BLaER1 treated with 17β-estradiol and CSF1 and Interleukin-3, amounts not matched to agents 10 nM and 100 nM (cell line): Measurements from ENCODE around the gene MCCC2.
"Not testable (repeated sequence)": the region's sequence is repeated elsewhere in the genome, so short reads cannot be mapped to it uniquely, and the experiment has no call there.

Source experiments
- H3K27ac ChIP-seq, 11 experiments: shearing (Covaris generic); formaldehyde crosslinking; 2 replicates each; pipeline ENCODE4 v1.8.1; 2022
- H3K27me3 ChIP-seq, 11 experiments: shearing (Covaris generic); formaldehyde crosslinking; 2 replicates each; pipeline ENCODE4 v1.8.1; 2022
- H3K36me3 ChIP-seq, 11 experiments: shearing (Covaris generic); formaldehyde crosslinking; 2 replicates each; pipeline ENCODE4 v1.8.1; 2022
- H3K4me1 ChIP-seq, 10 experiments: shearing (Covaris generic); formaldehyde crosslinking; 2 replicates each; pipeline ENCODE4 v1.8.1; 2022
- H3K4me2 ChIP-seq, 11 experiments: shearing (Covaris generic); formaldehyde crosslinking; 2 replicates each; pipeline ENCODE4 v1.8.1; 2022
- H3K4me3 ChIP-seq, 10 experiments: shearing (Covaris generic); formaldehyde crosslinking; 2 replicates each; pipeline ENCODE4 v1.8.1; 2022
- H3K9ac ChIP-seq, 11 experiments: shearing (Covaris generic); formaldehyde crosslinking; 2 replicates each; pipeline ENCODE4 v1.8.1; 2022
- H3K9me3 ChIP-seq, 11 experiments: shearing (Covaris generic); formaldehyde crosslinking; replicated peaks in 1 of 11; 2 replicates each; pipeline ENCODE4 v1.8.1; 2022
- H4K20me1 ChIP-seq, 11 experiments: shearing (Covaris generic); formaldehyde crosslinking; 2 replicates each; pipeline ENCODE4 v1.8.1; 2022
- Cebpa-rat ChIP-seq, 11 experiments: shearing (Covaris generic); IDR thresholded peaks; 2 replicates each; pipeline ENCODE4 v1.8.1; 2022

The MCCC2 gene

DNA sequence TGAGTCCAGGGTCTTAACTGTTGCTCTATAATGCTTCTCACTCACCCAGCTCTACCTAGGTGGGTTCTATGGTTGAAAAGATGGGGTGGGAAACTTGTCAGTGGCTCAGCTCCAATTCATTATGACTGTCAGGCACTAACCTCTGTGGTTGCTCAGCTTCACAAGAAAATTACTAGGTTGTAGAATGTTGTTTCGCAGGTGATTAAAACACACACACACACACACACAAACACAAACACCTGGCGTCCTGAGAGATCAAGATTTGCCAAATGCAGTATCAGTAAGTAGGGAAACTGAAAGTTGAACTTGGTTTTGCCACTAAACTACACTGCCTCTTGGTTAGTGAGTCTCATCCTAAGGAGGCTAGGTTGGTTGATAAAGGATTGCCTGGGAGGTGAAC is 2.8 kb downstream of the MCCC2 start:
- H3K9me3 ChIP-seq: peaks cover 8 to 23% (median 14%) of the 10 kb centered on the region in 11 experiments; a peak in 18 of 22 replicates
- no peak overlapping the region for H3K4me3 ChIP-seq
- peaks cover 0 to 7% (median 0%) of the 10 kb centered on the region in 11 experiments; a peak in 3 of 22 replicates for H3K27me3 ChIP-seq
- no peaks in the 10 kb centered on the region; a peak in 1 of 22 replicates for H4K20me1 ChIP-seq
- H3K27ac ChIP-seq: no peak overlapping the region
- no peak overlapping the region for H3K4me2 ChIP-seq
- no peak overlapping the region for H3K9ac ChIP-seq
- H3K4me1 ChIP-seq: peaks cover 8 to 17% (median 12%) of the 10 kb centered on the region in 10 experiments; a peak in 8 of 20 replicates
- no peak for TF ChIP-seq Cebpa-rat (IDR thresholded peaks at IDR 0.05)
- peaks cover 0 to 13% (median 4%) of the 10 kb centered on the region in 11 experiments; a peak in 8 of 22 replicates for H3K36me3 ChIP-seq

DNA sequence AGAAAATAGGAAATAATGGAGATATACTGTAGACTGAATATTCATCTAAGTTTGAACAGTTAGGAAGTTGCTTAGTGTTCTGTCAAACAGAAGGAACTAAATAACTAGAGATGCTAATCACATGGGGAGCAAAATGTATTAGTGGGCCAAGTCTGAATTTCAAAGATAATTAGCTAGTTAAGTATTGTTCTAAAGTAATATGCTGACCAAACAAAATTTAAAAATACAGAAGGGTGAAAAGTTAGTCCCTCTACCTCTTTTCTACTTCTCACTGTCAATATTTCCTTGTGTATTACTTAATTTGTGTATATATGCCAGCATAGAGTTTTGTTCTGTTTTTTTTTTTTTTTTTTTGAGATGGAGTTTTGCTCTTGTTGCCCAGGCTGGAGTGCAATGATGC is 4.0 kb downstream of the MCCC2 start:
- H3K27ac ChIP-seq: no peak overlapping the region
- peaks cover 8 to 17% (median 12%) of the 10 kb centered on the region in 10 experiments; a peak in 8 of 20 replicates for H3K4me1 ChIP-seq
- H4K20me1 ChIP-seq: no peaks in the 10 kb centered on the region; a peak in 1 of 22 replicates
- peaks cover 0 to 7% (median 0%) of the 10 kb centered on the region in 11 experiments; a peak in 3 of 22 replicates for H3K27me3 ChIP-seq
- peaks cover under 1 to 16% (median 5%) of the 10 kb centered on the region in 11 experiments; a peak in 15 of 22 replicates for H3K36me3 ChIP-seq
- peaks cover 8 to 20% (median 13%) of the 10 kb centered on the region in 11 experiments; a peak in 18 of 22 replicates for H3K9me3 ChIP-seq
- no peak overlapping the region for H3K4me2 ChIP-seq
- no peak overlapping the region for H3K4me3 ChIP-seq
- no peak overlapping the region for H3K9ac ChIP-seq
- TF ChIP-seq Cebpa-rat (IDR thresholded peaks at IDR 0.05): no peak

GRCh38 chr5:71596169-71596568 is 9.0 kb downstream of the MCCC2 start:
- Histone ChIP-seq H3K27ac (no peak overlapping the region), H3K4me1 (peaks cover 0 to 6% (median 0%) of the 10 kb centered on the region in 10 experiments; a peak in 2 of 20 replicates), H3K9ac (no peak overlapping the region), H3K27me3 (no peaks in the 10 kb centered on the region), H3K36me3 (peaks cover 30 to 66% (median 52%) of the 10 kb centered on the region in 11 experiments), H3K4me3 (no peak overlapping the region), H4K20me1 (no peaks in the 10 kb centered on the region; a peak in 1 of 22 replicates), H3K9me3 (no peaks in the 10 kb centered on the region), H3K4me2 (no peak overlapping the region)
- TF ChIP-seq Cebpa-rat (IDR thresholded peaks at IDR 0.05): no peak

GRCh38 chr5:71597001-71597400 is 9.9 kb downstream of the MCCC2 start:
- no peak for TF ChIP-seq Cebpa-rat (IDR thresholded peaks at IDR 0.05)
- peaks cover 0 to 10% (median 0%) of the 10 kb centered on the region in 10 experiments; a peak in 4 of 20 replicates for H3K4me1 ChIP-seq
- no peaks in the 10 kb centered on the region for H3K9me3 ChIP-seq
- H3K36me3 ChIP-seq: peaks cover 35 to 72% (median 52%) of the 10 kb centered on the region in 11 experiments
- H3K27ac ChIP-seq: no peak overlapping the region
- no peaks in the 10 kb centered on the region for H3K27me3 ChIP-seq
- H3K4me2 ChIP-seq: no peak overlapping the region
- H3K9ac ChIP-seq: no peak overlapping the region
- H3K4me3 ChIP-seq: no peak overlapping the region
- H4K20me1 ChIP-seq: no peaks in the 10 kb centered on the region; a peak in 1 of 22 replicates

DNA sequence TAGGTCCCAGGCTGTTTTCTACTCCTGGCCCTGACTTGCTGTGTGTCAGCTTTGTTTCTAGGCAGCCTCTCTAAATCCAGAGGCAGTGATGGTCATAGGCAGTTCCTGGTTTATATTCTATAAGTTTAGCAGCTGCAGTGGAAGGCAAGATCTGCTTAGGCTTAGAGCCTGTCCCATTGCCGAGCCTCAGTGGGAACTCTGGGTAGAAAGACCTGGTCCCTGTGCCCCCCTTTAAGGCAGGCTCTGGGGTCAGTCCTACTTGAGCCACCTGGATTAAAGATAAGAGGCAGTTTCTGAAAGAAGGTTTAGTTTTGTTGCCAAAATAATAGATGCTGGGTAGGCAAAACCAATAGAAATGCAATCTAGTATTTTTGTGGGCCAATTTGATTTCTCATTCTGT is 13.6 kb downstream of the MCCC2 start:
- H3K4me2 ChIP-seq: no peak overlapping the region
- H3K36me3 ChIP-seq: peaks cover 56 to 83% (median 68%) of the 10 kb centered on the region in 11 experiments
- H4K20me1 ChIP-seq: no peaks in the 10 kb centered on the region
- TF ChIP-seq Cebpa-rat (IDR thresholded peaks at IDR 0.05): no peak
- peaks cover 0 to 5% (median 0%) of the 10 kb centered on the region in 11 experiments; a peak in 2 of 22 replicates for H3K9me3 ChIP-seq
- no peaks in the 10 kb centered on the region for H3K27me3 ChIP-seq
- no peak overlapping the region for H3K27ac ChIP-seq
- H3K4me1 ChIP-seq: peaks cover 0 to 10% (median 0%) of the 10 kb centered on the region in 10 experiments; a peak in 4 of 20 replicates
- no peak overlapping the region for H3K9ac ChIP-seq
- no peak overlapping the region for H3K4me3 ChIP-seq

GRCh38 chr5:71601222-71602026 is 14.3 kb downstream of the MCCC2 start:
- Histone ChIP-seq H4K20me1 (no peaks in the 10 kb centered on the region), H3K4me1 (peaks cover 0 to 10% (median 0%) of the 10 kb centered on the region in 10 experiments; a peak in 4 of 20 replicates), H3K9me3 (peaks cover 0 to 5% (median 0%) of the 10 kb centered on the region in 11 experiments; a peak in 2 of 22 replicates), H3K27me3 (no peaks in the 10 kb centered on the region), H3K27ac (peak overlapping the region in 1 of 11 experiments; percentile 5; a peak in 2 of 22 replicates), H3K4me2 (no peak overlapping the region), H3K4me3 (no peak overlapping the region), H3K9ac (no peak overlapping the region), H3K36me3 (peaks cover 51 to 77% (median 67%) of the 10 kb centered on the region in 11 experiments)
- no peak for TF ChIP-seq Cebpa-rat (IDR thresholded peaks at IDR 0.05)

DNA sequence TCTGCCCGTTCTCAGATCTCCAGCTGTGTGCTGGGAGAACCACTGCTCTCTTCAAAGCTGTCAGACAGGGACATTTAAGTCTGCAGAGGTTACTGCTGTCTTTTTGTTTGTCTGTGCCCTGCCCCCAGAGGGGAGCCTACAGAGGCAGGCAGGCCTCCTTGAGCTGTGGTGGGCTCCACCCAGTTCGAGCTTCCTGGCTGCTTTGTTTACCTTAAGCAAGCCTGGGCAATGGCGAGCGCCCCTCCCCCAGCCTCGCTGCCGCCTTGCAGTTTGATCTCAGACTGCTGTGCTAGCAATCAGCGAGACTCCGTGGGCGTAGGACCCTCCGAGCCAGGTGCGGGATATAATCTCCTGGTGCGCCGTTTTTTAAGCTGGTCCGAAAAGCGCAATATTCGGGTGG is 22.8 kb downstream of the MCCC2 start:
- H3K4me3 ChIP-seq, H3K9ac ChIP-seq, H4K20me1 ChIP-seq, H3K27ac ChIP-seq, H3K27me3 ChIP-seq, H3K9me3 ChIP-seq, H3K4me2 ChIP-seq, H3K4me1 ChIP-seq: not testable (repeated sequence)
- H3K36me3 ChIP-seq: peaks cover 4 to 32% (median 13%) of the 10 kb centered on the region in 11 experiments; a peak in 13 of 22 replicates

DNA sequence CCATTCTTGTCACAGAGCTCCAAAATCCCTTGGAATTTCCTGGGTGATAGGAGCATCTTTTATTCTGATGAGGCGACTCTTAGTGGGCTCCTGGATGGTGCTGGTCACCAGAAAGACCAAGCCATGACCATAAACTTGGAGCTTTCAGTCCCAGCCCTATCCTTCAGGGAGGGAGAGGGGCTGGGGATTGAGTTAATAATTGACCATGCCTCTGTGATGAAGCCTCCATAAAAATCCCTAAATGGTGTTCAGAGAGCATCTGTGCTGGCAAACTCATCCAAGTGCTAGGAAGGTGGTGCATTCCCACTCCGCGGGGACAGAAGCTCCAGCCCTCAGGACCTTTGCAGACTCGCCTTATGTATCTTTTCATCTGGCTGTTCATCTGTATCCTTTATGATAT is 28.7 kb downstream of the MCCC2 start:
- no peak overlapping the region for H3K27ac ChIP-seq
- H3K4me3 ChIP-seq: no peak overlapping the region
- H3K9me3 ChIP-seq: no peaks in the 10 kb centered on the region
- no peak overlapping the region for H3K4me2 ChIP-seq
- no peaks in the 10 kb centered on the region for H3K4me1 ChIP-seq
- no peaks in the 10 kb centered on the region for H3K27me3 ChIP-seq
- TF ChIP-seq Cebpa-rat (IDR thresholded peaks at IDR 0.05): no peak
- peaks cover 12 to 65% (median 30%) of the 10 kb centered on the region in 11 experiments; a peak in 19 of 22 replicates for H3K36me3 ChIP-seq
- no peak overlapping the region for H3K9ac ChIP-seq
- no peaks in the 10 kb centered on the region for H4K20me1 ChIP-seq

- no peaks in the 10 kb centered on the region for H4K20me1 ChIP-seq
- H3K27me3 ChIP-seq: no peaks in the 10 kb centered on the region
- H3K9ac ChIP-seq: no peak overlapping the region
- H3K27ac ChIP-seq: no peak overlapping the region
- no peaks in the 10 kb centered on the region for H3K9me3 ChIP-seq
- H3K36me3 ChIP-seq: peaks cover 13 to 52% (median 33%) of the 10 kb centered on the region in 11 experiments; a peak in 18 of 22 replicates
- H3K4me1 ChIP-seq: no peaks in the 10 kb centered on the region
- H3K4me3 ChIP-seq: no peak overlapping the region
- no peak for TF ChIP-seq Cebpa-rat (IDR thresholded peaks at IDR 0.05)
- H3K4me2 ChIP-seq: no peak overlapping the region
Observed at GRCh38 chr5:71620630-71621029, 33.5 kb downstream of the MCCC2 start.
